Fibroblast of pulmonary artery (primary cell): ENCODE data around the gene TSHR.
A peak's percentile ranks its signal among the peaks of the same experiment; 100 is the strongest.

ENCODE experiments used
- DNase-seq: peaks from one replicate; pipeline ENCODE4 v3.0.0-alpha.2; 2010; ENCODE audit warnings: low read depth
- H3K4me3 ChIP-seq: replicated peaks from 2 replicates; pipeline ENCODE4 v1.5.1; 2011; ENCODE audit warnings: low read depth, mild to moderate bottlenecking, control low read depth, low read length, moderate library complexity
- TF ChIP-seq, protein P1 (sequence below): IDR thresholded peaks from 2 replicates; pipeline ENCODE4 v1.5.1; 2011; ENCODE audit warnings: mild to moderate bottlenecking, control low read depth, low read length, inconsistent platforms; ENCODE audit errors: missing control alignments

The TSHR gene

DNA sequence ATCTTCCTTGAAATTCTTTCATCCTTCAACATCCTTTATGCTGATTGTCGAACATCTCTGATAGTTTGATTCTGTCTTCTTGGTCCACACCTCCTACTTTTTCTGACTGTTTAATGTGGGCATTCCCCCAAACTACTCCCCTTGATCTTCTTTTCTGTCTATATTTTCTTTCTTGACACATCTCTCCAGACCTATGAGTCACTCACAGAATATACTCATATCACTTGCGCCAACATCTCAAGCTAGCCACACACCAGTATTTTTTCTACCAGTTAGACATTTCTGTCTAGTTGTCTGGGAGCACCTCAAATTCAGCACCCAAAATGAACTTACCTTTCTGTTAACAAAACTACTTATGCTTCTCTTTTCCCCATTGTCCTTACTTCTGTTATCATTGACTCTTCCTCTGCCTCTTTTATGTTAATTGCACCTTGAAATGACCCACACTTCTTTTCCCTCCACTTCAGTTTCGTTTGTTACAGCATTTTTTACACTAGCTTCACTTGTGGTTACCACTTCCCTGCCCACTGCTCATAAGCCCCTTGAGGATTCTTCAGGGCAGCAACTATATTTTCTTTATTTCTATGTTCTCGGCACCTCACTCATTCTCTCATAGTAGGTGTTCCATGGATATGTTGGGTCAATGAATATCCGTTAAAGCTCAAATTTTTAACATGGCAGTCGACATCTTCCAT lies 33.5 kb downstream of the TSHR start:
- H3K4me3 ChIP-seq: no peak overlapping the region
- TF ChIP-seq, protein P1, sequence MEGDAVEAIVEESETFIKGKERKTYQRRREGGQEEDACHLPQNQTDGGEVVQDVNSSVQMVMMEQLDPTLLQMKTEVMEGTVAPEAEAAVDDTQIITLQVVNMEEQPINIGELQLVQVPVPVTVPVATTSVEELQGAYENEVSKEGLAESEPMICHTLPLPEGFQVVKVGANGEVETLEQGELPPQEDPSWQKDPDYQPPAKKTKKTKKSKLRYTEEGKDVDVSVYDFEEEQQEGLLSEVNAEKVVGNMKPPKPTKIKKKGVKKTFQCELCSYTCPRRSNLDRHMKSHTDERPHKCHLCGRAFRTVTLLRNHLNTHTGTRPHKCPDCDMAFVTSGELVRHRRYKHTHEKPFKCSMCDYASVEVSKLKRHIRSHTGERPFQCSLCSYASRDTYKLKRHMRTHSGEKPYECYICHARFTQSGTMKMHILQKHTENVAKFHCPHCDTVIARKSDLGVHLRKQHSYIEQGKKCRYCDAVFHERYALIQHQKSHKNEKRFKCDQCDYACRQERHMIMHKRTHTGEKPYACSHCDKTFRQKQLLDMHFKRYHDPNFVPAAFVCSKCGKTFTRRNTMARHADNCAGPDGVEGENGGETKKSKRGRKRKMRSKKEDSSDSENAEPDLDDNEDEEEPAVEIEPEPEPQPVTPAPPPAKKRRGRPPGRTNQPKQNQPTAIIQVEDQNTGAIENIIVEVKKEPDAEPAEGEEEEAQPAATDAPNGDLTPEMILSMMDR: no peak
- DNase-seq: no peak

DNA sequence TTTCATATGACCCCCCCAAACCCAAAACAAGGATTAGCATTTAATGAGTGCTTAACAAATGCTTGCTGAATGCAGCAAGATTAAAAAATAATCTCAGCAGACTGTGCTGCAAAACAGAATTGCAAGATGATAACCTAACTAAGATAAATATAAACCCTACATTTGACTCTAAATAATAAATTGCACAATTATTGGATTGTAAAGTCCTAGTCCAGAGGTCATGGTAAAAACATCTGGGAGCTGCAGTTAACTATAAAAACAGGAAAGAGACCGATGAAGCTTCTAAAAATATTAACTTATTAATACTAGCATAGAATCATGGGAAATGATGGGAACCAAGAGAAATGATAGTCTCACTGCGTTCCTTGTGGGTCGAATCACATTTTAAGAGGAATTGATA lies 37.2 kb downstream of the TSHR start:
- DNase-seq: no peak
- TF ChIP-seq, protein P1: no peak
- H3K4me3 ChIP-seq: no peak overlapping the region

DNA sequence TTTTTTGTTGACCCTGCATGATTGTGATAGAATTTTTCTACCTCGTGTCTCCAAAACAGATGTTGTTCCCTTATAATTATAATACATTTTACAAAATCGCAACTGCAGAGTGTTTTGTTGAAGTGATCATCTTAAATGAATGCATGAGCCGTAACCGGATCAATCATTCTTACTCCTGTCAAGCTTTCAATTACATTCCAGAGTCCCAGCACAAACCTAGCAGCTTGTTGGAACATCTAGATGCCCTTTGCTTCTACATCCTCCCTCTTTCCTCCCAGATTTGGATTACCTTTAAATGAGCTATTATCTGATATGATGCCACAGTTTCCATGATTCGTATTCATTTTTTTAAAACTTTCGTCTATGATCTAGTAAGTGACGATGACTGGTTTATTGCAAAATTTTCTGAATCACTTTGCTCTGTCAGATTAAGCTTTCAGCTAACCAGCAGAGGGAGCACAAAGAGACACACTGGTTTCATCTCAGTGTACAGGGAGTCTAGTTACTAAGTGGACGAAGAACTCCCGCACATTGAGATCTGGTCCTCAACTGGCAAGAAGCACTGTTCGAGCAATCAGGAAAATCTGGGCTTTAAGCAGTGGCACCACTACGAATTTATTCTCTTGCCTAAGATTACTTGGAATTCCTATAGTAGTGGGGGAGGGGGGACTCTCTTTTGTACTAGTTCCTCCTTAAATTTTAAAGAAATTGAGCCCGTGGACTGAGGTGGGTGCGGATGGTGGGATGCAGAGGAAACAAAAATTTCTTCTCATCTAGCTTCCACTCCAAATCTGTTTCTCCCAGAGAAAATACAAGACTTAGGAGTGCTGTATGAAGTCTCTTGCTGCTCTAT lies 40.9 kb downstream of the TSHR start:
- TF ChIP-seq, protein P1: peak; percentile 92
- no peak overlapping the region for H3K4me3 ChIP-seq
- DNase-seq: peak; percentile 91

DNA sequence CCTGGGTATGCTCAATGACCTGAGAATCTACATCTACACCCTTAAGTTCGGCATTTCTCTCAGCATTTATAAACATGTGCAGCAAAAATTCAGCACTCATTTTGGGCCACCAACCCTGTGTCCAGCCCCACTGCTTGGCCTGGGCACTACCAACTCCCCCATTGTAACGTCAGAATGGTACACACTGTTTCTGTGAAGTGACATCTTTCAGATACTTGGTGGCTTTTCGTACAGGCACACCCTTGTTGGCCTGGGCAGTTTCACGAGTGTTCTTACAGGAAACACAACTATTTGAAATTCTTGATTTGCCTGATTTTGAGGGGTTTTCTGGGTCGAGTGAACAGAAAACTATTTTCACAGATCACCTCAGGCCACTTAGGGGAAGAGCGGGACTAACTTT lies 46.0 kb downstream of the TSHR start:
- TF ChIP-seq, protein P1: no peak
- no peak overlapping the region for H3K4me3 ChIP-seq
- no peak for DNase-seq

DNA sequence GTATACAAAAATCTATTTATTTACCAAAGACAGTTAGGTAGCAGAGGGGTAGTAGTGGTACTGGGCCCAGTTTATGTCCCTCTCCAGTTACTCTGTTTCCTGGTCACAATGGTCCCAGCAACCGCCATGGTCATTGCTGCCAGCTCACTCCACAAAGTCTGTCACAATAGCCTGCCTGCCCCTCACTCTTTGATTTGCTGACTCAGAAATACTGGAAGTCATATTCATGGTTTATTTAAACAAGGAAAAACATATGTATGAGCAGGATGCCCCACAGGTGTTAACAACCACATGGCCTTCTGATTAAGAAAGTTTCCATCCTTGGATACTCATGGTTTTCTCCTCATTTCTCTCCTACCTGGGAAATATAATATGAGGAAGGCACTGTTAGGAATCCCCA lies 49.2 kb downstream of the TSHR start:
- TF ChIP-seq, protein P1: no peak
- DNase-seq: no peak
- no peak overlapping the region for H3K4me3 ChIP-seq

DNA sequence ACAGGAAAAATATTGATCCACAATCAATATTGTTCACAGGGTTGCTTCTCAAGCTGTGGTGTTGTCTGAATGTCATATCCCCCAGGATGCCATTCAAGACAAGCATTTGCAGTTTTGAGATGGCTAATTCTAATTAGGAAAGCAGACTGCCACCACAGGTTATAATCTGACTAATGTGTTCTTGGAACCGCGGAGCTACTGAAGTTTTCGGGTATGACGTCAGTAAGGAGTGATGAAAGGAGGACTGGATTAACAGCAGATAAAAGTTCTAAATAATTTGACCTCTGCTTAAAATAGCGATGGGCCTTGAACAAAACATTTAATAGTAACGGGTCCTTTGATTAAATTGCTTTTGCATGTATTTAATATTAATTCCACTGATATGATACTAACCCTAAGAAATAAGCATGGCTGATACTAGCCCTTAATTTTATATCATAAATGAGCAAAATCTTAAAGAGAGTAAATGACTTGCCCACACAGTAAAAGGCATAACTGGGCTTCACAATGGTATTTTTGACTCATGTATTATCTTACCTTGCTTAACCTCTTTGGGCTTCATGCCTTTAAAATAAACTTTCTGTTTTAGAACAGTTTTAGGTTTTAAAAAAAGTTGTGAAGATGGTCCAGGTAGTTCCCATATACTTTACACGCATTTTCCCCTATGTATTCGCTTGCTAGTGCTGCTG lies 50.3 kb downstream of the TSHR start:
- H3K4me3 ChIP-seq: no peak overlapping the region
- TF ChIP-seq, protein P1: no peak
- peak; percentile 7 for DNase-seq
